ENCODE measurements around the gene TMPRSS2.

TMPRSS2 gene

DNA sequence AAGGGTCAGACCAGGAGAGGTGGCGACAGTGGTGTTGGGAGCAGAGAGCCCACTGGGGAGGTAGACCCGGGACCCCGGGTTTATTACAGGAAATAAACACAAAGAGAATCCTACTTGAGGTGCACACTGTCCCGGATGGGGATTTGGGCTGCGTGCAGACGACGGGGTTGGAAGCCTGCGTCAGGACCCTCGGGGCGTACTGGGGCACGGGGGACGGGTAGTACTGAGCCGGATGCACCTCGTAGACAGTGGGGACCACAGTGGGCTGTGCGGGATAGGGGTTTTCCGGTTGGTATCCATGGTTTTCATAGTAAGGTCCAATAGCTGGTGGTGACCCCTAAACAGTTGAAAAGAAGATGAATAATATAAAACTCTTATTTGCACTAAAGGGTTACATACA lies 13.7 kb downstream of the TMPRSS2 start:
- no peak overlapping the region for H3K27ac ChIP-seq (ENCODE audit: low read length)
- no peak overlapping the region for H3K9ac ChIP-seq (ENCODE audit: low read depth, low read length)
- no peaks in the 10 kb centered on the region for H3K4me1 ChIP-seq (ENCODE audit: insufficient read depth, low read length)
- no peaks in the 10 kb centered on the region for H3K9me3 ChIP-seq (ENCODE audit: insufficient read depth, low read depth, low read length)
- no peaks in the 10 kb centered on the region for H3K27me3 ChIP-seq (ENCODE audit: insufficient read depth, low read length)
- no peaks in the 10 kb centered on the region for H3K36me3 ChIP-seq (ENCODE audit: insufficient read depth, low read depth, low read length)
- no peak overlapping the region for H3K4me3 ChIP-seq (ENCODE audit: low read length)

- Histone ChIP-seq H3K36me3 (ENCODE audit: insufficient read depth, low read depth, low read length) (no peaks in the 10 kb centered on the region), H3K4me1 (ENCODE audit: insufficient read depth, low read length) (no peaks in the 10 kb centered on the region), H3K27ac (ENCODE audit: low read length) (no peak overlapping the region), H3K27me3 (ENCODE audit: insufficient read depth, low read length) (no peaks in the 10 kb centered on the region), H3K9ac (ENCODE audit: low read depth, low read length) (no peak overlapping the region), H3K9me3 (ENCODE audit: insufficient read depth, low read depth, low read length) (no peaks in the 10 kb centered on the region), H3K4me3 (ENCODE audit: low read length) (no peak overlapping the region)
These were observed 16.5 kb downstream of the TMPRSS2 start for GRCh38 chr21:41491412-41491811.

- Histone ChIP-seq H3K27me3 (ENCODE audit: insufficient read depth, low read length) (no peaks in the 10 kb centered on the region), H3K4me3 (ENCODE audit: low read length) (no peak overlapping the region), H3K9ac (ENCODE audit: low read depth, low read length) (no peak overlapping the region), H3K27ac (ENCODE audit: low read length) (no peak overlapping the region), H3K36me3 (ENCODE audit: insufficient read depth, low read depth, low read length) (no peaks in the 10 kb centered on the region), H3K9me3 (ENCODE audit: insufficient read depth, low read depth, low read length) (no peaks in the 10 kb centered on the region), H3K4me1 (ENCODE audit: insufficient read depth, low read length) (no peaks in the 10 kb centered on the region)
These were observed 17.6 kb downstream of the TMPRSS2 start for GRCh38 chr21:41490330-41490729.

DNA sequence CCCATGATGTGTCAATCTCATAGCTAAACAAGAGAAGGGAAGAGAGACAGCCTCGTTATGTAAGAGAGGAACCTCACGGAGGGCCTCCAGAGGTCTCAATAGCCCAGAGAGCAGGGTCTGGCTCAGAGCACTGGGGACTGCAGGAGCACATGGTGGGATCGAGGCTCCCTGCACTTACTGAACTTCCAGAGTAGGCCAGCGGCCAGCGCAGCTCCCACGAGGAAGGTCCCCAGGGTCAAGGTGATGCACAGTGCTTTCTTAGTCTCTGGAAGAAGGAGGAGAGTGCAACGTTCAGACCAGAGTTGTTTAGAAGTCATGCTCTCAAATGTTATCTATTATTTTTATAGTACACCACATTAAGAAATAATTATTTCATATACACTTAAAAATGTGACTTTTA lies 18.6 kb downstream of the TMPRSS2 start:
- Histone ChIP-seq H3K36me3 (ENCODE audit: insufficient read depth, low read depth, low read length) (no peaks in the 10 kb centered on the region), H3K27me3 (ENCODE audit: insufficient read depth, low read length) (no peaks in the 10 kb centered on the region), H3K9ac (ENCODE audit: low read depth, low read length) (no peak overlapping the region), H3K9me3 (ENCODE audit: insufficient read depth, low read depth, low read length) (no peaks in the 10 kb centered on the region), H3K27ac (ENCODE audit: low read length) (no peak overlapping the region), H3K4me1 (ENCODE audit: insufficient read depth, low read length) (no peaks in the 10 kb centered on the region), H3K4me3 (ENCODE audit: low read length) (no peak overlapping the region)

GRCh38 chr21:41488080-41488479 lies 19.9 kb downstream of the TMPRSS2 start:
- H3K27me3 ChIP-seq (ENCODE audit: insufficient read depth, low read length): no peaks in the 10 kb centered on the region
- H3K27ac ChIP-seq (ENCODE audit: low read length): no peak overlapping the region
- no peak overlapping the region for H3K4me3 ChIP-seq (ENCODE audit: low read length)
- no peaks in the 10 kb centered on the region for H3K36me3 ChIP-seq (ENCODE audit: insufficient read depth, low read depth, low read length)
- no peaks in the 10 kb centered on the region for H3K4me1 ChIP-seq (ENCODE audit: insufficient read depth, low read length)
- no peaks in the 10 kb centered on the region for H3K9me3 ChIP-seq (ENCODE audit: insufficient read depth, low read depth, low read length)
- H3K9ac ChIP-seq (ENCODE audit: low read depth, low read length): no peak overlapping the region

DNA sequence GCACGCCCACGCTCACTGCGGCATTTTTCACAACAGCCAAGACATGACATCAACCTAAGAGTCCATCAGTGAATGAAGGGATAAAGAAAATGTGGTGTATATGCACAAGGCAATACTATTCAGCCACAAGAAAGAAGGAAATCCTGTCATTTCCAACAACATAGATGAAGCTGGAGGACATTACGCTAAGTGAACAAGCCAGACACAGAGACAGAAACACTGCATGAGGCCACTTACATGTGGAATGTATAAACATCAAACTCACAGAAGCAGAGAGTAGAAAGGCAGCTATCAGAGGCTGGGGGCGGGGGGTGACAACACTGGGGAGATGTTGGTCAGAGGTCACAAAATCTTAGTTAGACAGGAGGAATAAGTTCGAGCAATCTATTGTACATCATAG lies 20.9 kb downstream of the TMPRSS2 start:
- H3K27ac ChIP-seq (ENCODE audit: low read length): no peak overlapping the region
- no peaks in the 10 kb centered on the region for H3K4me1 ChIP-seq (ENCODE audit: insufficient read depth, low read length)
- H3K36me3 ChIP-seq (ENCODE audit: insufficient read depth, low read depth, low read length): 0 out of 2 replicates have a peak, but pooled peaks cover 4% of the 10 kb centered on the region

GRCh38 chr21:41483973-41484372 lies 24.0 kb downstream of the TMPRSS2 start:
- Histone ChIP-seq H3K4me3 (ENCODE audit: low read length) (no peak overlapping the region), H3K27me3 (ENCODE audit: insufficient read depth, low read length) (no peaks in the 10 kb centered on the region), H3K27ac (ENCODE audit: low read length) (no peak overlapping the region), H3K9me3 (ENCODE audit: insufficient read depth, low read depth, low read length) (no peaks in the 10 kb centered on the region), H3K4me1 (ENCODE audit: insufficient read depth, low read length) (peaks cover 11% of the 10 kb centered on the region; the same call in 1 of the 2 replicates), H3K9ac (ENCODE audit: low read depth, low read length) (no peak overlapping the region), H3K36me3 (ENCODE audit: insufficient read depth, low read depth, low read length) (0 out of 2 replicates have a peak, but pooled peaks cover 4% of the 10 kb centered on the region)

More for the DNA sequence above, 20.9 kb downstream of the TMPRSS2 start:
- H3K4me3 ChIP-seq (ENCODE audit: low read length): no peak overlapping the region
- no peaks in the 10 kb centered on the region for H3K9me3 ChIP-seq (ENCODE audit: insufficient read depth, low read depth, low read length)
- no peaks in the 10 kb centered on the region for H3K27me3 ChIP-seq (ENCODE audit: insufficient read depth, low read length)
- H3K9ac ChIP-seq (ENCODE audit: low read depth, low read length): no peak overlapping the region

DNA sequence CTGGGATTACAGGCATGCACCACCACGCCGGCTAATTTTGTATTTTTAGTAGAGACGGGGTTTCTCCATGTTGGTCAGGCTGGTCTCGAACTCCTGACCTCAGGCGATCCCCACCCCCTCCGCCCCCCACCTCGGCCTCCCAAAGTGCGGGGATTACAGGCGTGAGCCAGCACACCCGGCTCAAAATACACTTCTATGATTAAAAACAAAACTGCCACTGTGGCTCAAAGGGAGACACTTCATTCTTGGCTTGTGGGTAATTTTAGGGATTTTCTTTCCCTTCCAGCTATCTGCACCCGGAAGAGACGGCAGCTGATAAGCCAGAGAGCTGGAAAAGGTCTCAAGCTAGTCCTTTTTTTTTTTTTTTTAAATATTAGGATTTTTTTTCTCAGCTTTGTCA lies 24.5 kb downstream of the TMPRSS2 start:
- H3K9me3 ChIP-seq (ENCODE audit: insufficient read depth, low read depth, low read length): no peaks in the 10 kb centered on the region
- H3K27ac ChIP-seq (ENCODE audit: low read length): no peak overlapping the region
- no peak overlapping the region for H3K4me3 ChIP-seq (ENCODE audit: low read length)
- 0 out of 2 replicates have a peak, but pooled peaks cover 4% of the 10 kb centered on the region for H3K36me3 ChIP-seq (ENCODE audit: insufficient read depth, low read depth, low read length)
- no peaks in the 10 kb centered on the region for H3K27me3 ChIP-seq (ENCODE audit: insufficient read depth, low read length)
- H3K9ac ChIP-seq (ENCODE audit: low read depth, low read length): no peak overlapping the region
- H3K4me1 ChIP-seq (ENCODE audit: insufficient read depth, low read length): peaks cover 17% of the 10 kb centered on the region; the same call in 1 of the 2 replicates

- H3K27ac ChIP-seq (ENCODE audit: low read length): no peak overlapping the region
- 0 out of 2 replicates have a peak, but pooled peaks cover 4% of the 10 kb centered on the region for H3K36me3 ChIP-seq (ENCODE audit: insufficient read depth, low read depth, low read length)
- H3K9ac ChIP-seq (ENCODE audit: low read depth, low read length): no peak overlapping the region
- no peak overlapping the region for H3K4me3 ChIP-seq (ENCODE audit: low read length)
- no peaks in the 10 kb centered on the region for H3K27me3 ChIP-seq (ENCODE audit: insufficient read depth, low read length)
- H3K9me3 ChIP-seq (ENCODE audit: insufficient read depth, low read depth, low read length): no peaks in the 10 kb centered on the region
- peaks cover 21% of the 10 kb centered on the region; the same call in 1 of the 2 replicates for H3K4me1 ChIP-seq (ENCODE audit: insufficient read depth, low read length)
These were observed 25.0 kb downstream of the TMPRSS2 start for GRCh38 chr21:41482980-41483379.

- Histone ChIP-seq H3K36me3 (ENCODE audit: insufficient read depth, low read depth, low read length) (0 out of 2 replicates have a peak, but pooled peaks cover 4% of the 10 kb centered on the region), H3K4me1 (ENCODE audit: insufficient read depth, low read length) (peaks cover 25% of the 10 kb centered on the region; the same call in 1 of the 2 replicates), H3K27me3 (ENCODE audit: insufficient read depth, low read length) (no peaks in the 10 kb centered on the region), H3K4me3 (ENCODE audit: low read length) (no peak overlapping the region), H3K27ac (ENCODE audit: low read length) (no peak overlapping the region), H3K9me3 (ENCODE audit: insufficient read depth, low read depth, low read length) (no peaks in the 10 kb centered on the region), H3K9ac (ENCODE audit: low read depth, low read length) (no peak overlapping the region)
These were observed 25.7 kb downstream of the TMPRSS2 start for GRCh38 chr21:41482301-41482700.

DNA sequence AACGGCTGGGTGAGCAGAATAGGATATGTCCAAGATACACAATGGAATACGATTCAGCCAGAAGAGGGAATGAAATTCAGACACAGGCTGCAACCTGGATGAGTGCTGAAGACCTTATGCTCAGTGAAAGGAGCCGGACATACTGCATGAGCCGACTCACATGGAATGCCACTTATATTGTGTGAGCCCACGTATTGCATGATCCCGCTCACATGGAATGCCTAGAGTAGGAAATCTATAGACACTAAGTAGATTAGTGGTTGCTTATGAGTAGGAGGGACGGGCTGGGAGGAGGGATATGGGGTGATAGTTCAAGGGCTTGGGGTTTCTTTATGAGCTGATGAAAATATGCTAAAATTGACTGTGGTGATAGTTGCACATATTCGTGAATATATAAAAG lies 26.8 kb downstream of the TMPRSS2 start:
- no peaks in the 10 kb centered on the region for H3K9me3 ChIP-seq (ENCODE audit: insufficient read depth, low read depth, low read length)
- no peak overlapping the region for H3K4me3 ChIP-seq (ENCODE audit: low read length)
- H3K27ac ChIP-seq (ENCODE audit: low read length): no peak overlapping the region
- no peak overlapping the region for H3K9ac ChIP-seq (ENCODE audit: low read depth, low read length)
- H3K36me3 ChIP-seq (ENCODE audit: insufficient read depth, low read depth, low read length): 0 out of 2 replicates have a peak, but pooled peaks cover 4% of the 10 kb centered on the region
- H3K4me1 ChIP-seq (ENCODE audit: insufficient read depth, low read length): peaks cover 35% of the 10 kb centered on the region; the same call in 1 of the 2 replicates
- H3K27me3 ChIP-seq (ENCODE audit: insufficient read depth, low read length): no peaks in the 10 kb centered on the region

DNA sequence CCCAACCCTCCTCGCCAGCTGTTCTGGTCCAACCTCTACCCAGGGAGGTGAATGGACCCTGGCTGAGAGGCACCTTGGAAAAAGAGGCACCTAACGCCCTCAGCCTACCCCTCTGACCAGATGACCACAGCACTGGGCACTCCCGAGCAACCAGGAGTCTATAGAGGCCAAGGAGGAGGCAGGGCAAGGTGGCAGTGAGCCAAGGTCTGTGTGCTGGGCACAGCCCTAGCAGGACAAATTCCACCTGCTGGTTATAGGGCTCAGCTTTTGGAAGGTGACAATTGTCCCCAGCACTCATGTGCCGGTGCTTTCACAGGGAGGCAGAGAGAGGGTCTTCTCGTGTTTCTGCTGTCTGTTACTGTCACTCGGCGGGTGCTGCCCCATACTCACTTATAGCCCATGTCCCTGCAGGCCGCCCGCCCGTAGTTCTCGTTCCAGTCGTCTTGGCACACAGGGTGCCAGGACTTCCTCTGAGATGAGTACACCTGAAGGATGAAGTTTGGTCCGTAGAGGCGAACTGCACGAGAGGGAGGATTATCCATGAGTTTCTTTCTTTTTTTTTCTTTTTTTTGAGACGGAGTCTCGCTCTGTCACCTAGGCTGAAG lies 27.8 kb downstream of the TMPRSS2 start:
- H3K27me3 ChIP-seq (ENCODE audit: insufficient read depth, low read length): no peaks in the 10 kb centered on the region
- H3K36me3 ChIP-seq (ENCODE audit: insufficient read depth, low read depth, low read length): 0 out of 2 replicates have a peak, but pooled peaks cover 4% of the 10 kb centered on the region
- H3K9me3 ChIP-seq (ENCODE audit: insufficient read depth, low read depth, low read length): no peaks in the 10 kb centered on the region
- no peak overlapping the region for H3K27ac ChIP-seq (ENCODE audit: low read length)
- H3K4me3 ChIP-seq (ENCODE audit: low read length): no peak overlapping the region
- H3K9ac ChIP-seq (ENCODE audit: low read depth, low read length): no peak overlapping the region
- peaks cover 35% of the 10 kb centered on the region; the same call in 1 of the 2 replicates for H3K4me1 ChIP-seq (ENCODE audit: insufficient read depth, low read length)
